Thoracic aorta (tissue), 2 donors: ENCODE results near the gene ANHX. TPM values are rescaled to one million over a fixed set of nuclear protein-coding genes. Genes with fewer than 3 reads are reported as not detected.

Experiments
- ATAC-seq: fragments of 150-250 bp; one replicate; pipeline ENCODE4 v1.8.0; 2017; ENCODE audit warnings: low read depth; ENCODE audit not compliant: insufficient number of reproducible peaks, low FRiP score
- DNase-seq: peaks from one replicate; pipeline ENCODE4 v3.0.0-alpha.2; 2020; ENCODE audit warnings: low spot score
- H3K27ac ChIP-seq, 2 donors: fragments of 200-600 bp; sonication (generic); 1 replicate in 1 of 2; 2 replicates in 1 of 2; pipeline ENCODE4 v1.5.1; 2016; ENCODE audit warnings: mild to moderate bottlenecking in 2 of 2, moderate library complexity in 2 of 2
- H3K27me3 ChIP-seq: fragments of 200-600 bp; sonication (generic); replicated peaks from 2 replicates; pipeline ENCODE4 v1.6.0; 2016; ENCODE audit warnings: mild to moderate bottlenecking; ENCODE audit not compliant: insufficient read depth
- H3K36me3 ChIP-seq: fragments of 200-600 bp; sonication (generic); one replicate; pipeline ENCODE4 v1.5.1; 2016
- H3K4me1 ChIP-seq, 2 donors: fragments of 200-600 bp; sonication (generic); 1 replicate in 1 of 2; 2 replicates in 1 of 2; pipeline versions ENCODE4 v1.5.1 to v1.6.0; 2016; ENCODE audit warnings: low read depth in 2 of 2, mild to moderate bottlenecking in 1 of 2; ENCODE audit not compliant: control insufficient read depth in 1 of 2
- H3K4me3 ChIP-seq: fragments of 200-600 bp; sonication (generic); 2 replicates; pipeline ENCODE4 v1.5.1; 2016; ENCODE audit warnings: mild to moderate bottlenecking
- H3K9me3 ChIP-seq: fragments of 200-600 bp; sonication (generic); 2 replicates; pipeline ENCODE4 v1.5.1; 2016
- CTCF ChIP-seq: fragments of 200-600 bp; sonication (generic); IDR thresholded peaks from one replicate; pipeline ENCODE4 v1.5.1; 2019; ENCODE audit warnings: antibody characterized with exemption
- total RNA-seq, 2 donors: library from RNA; depleted of rRNA; stranded (reverse); fragments of >200 nt; gene quantifications; one replicate each; pipeline versions ENCODE4 v1.1.0 to v1.2.3, GENCODE V29; 2016

Gene ANHX
- total RNA-seq, 2 donors from 2014 or later = not detected

GRCh38 chr12:133231001-133231400, 4.7 kb downstream of the ANHX start:
- TF ChIP-seq CTCF = no peak
- no peaks in the 10 kb centered on the region for H3K27me3 ChIP-seq
- no peaks in the 10 kb centered on the region for H3K9me3 ChIP-seq

GRCh38 chr12:133227281-133227852, 8.3 kb downstream of the ANHX start:
- H3K4me1 ChIP-seq = no peaks in the 10 kb centered on the region
- no peak for DNase-seq
- TF ChIP-seq CTCF = no peak
- H3K4me3 ChIP-seq = no peak overlapping the region
- ATAC-seq = no peak
- no peaks in the 10 kb centered on the region for H3K36me3 ChIP-seq
- H3K27me3 ChIP-seq = no peaks in the 10 kb centered on the region
- no peak overlapping the region for H3K27ac ChIP-seq
- H3K9me3 ChIP-seq = no peaks in the 10 kb centered on the region

More at GRCh38 chr12:133231001-133231400, 4.7 kb downstream of the ANHX start:
- DNase-seq (no peak), ATAC-seq (no peak)
- H3K4me1 ChIP-seq = no peaks in the 10 kb centered on the region
- H3K36me3 ChIP-seq = no peaks in the 10 kb centered on the region
- H3K27ac ChIP-seq = no peak overlapping the region
- no peak overlapping the region for H3K4me3 ChIP-seq

- no peak for TF ChIP-seq CTCF
- ATAC-seq = no peak
- no peaks in the 10 kb centered on the region for H3K9me3 ChIP-seq
- H3K36me3 ChIP-seq = no peaks in the 10 kb centered on the region
- no peak overlapping the region for H3K27ac ChIP-seq
- no peak overlapping the region for H3K4me3 ChIP-seq
- H3K4me1 ChIP-seq = no peaks in the 10 kb centered on the region
- no peak for DNase-seq
- H3K27me3 ChIP-seq = no peaks in the 10 kb centered on the region
These were observed 9.0 kb downstream of the ANHX start for GRCh38 chr12:133226690-133227089.

- DNase-seq = no peak
- Histone ChIP-seq H3K27me3 (no peaks in the 10 kb centered on the region), H3K4me3 (no peak overlapping the region), H3K4me1 (no peaks in the 10 kb centered on the region), H3K27ac (no peak overlapping the region), H3K9me3 (no peaks in the 10 kb centered on the region), H3K36me3 (no peaks in the 10 kb centered on the region)
- no peak for ATAC-seq
- no peak for TF ChIP-seq CTCF
These were observed 10.2 kb downstream of the ANHX start for GRCh38 chr12:133225527-133225926.

- H3K4me1 ChIP-seq = no peaks in the 10 kb centered on the region
- no peak for TF ChIP-seq CTCF
- peaks cover 7% of the 10 kb centered on the region for H3K9me3 ChIP-seq
- no peaks in the 10 kb centered on the region for H3K36me3 ChIP-seq
- H3K27me3 ChIP-seq = no peaks in the 10 kb centered on the region
- H3K4me3 ChIP-seq = no peak overlapping the region
- ATAC-seq (no peak), DNase-seq (no peak)
- H3K27ac ChIP-seq = no peak overlapping the region
These were observed 13.5 kb downstream of the ANHX start for GRCh38 chr12:133222211-133222610.
